ENCODE results near the gene ARRB2. TPM values are rescaled to one million over a fixed set of nuclear protein-coding genes. Genes with fewer than 3 reads are reported as not detected.

Gene ARRB2
- total and polyA plus RNA-seq, 2 of the 13 experiments (the other 11 are each of a cell fraction or from before 2014, with no cell fraction given): 21.5 to 49.2 TPM

GRCh38 chr17:4709794-4710692 is at the start of gene ARRB2 (continued):
- 0 out of 2 replicates have a peak, but pooled peaks have one; percentile 22 for TF ChIP-seq ZHX1 (CRISPR knock-in tag; IDR thresholded peaks at IDR 0.05; ENCODE audit: low read depth)
- no peak for TF ChIP-seq SIN3B (IDR thresholded peaks at IDR 0.05; ENCODE audit: low read length)
- no peak for TF ChIP-seq RCOR2 (CRISPR knock-in tag; IDR thresholded peaks at IDR 0.05)
- no peak for TF ChIP-seq PPARG (CRISPR knock-in tag; conservative IDR thresholded peaks at IDR 0.05)
- 0 out of 4 replicates have a peak, but pooled peaks of 1 of the 2 experiments have one; percentile 33 for TF ChIP-seq ATF4 (CRISPR knock-in tag; IDR thresholded peaks at IDR 0.05)
- no peak for TF ChIP-seq ZNF224 (CRISPR knock-in tag; IDR thresholded peaks at IDR 0.05)
- TF ChIP-seq CBX5 (CRISPR knock-in tag; IDR thresholded peaks at IDR 0.05; ENCODE audit: borderline replicate concordance): 0 out of 2 replicates have a peak, but pooled peaks have one; percentile 17
- TF ChIP-seq SMARCE1 (IDR thresholded peaks at IDR 0.05; ENCODE audit: borderline replicate concordance): no peak
- TF ChIP-seq KLF13 (CRISPR knock-in tag; IDR thresholded peaks at IDR 0.05): no peak
- TF ChIP-seq RARA (CRISPR knock-in tag; IDR thresholded peaks at IDR 0.05): peak; percentile 35; the same call in 1 of the 2 replicates
- no peak for TF ChIP-seq ZNF598 (CRISPR knock-in tag; IDR thresholded peaks at IDR 0.05; ENCODE audit: borderline replicate concordance)
- no peak for TF ChIP-seq CSRNP1 (CRISPR knock-in tag; IDR thresholded peaks at IDR 0.05)
- peak; percentile 28; the same call in 1 of the 2 replicates for TF ChIP-seq ZNF724P (CRISPR knock-in tag; IDR thresholded peaks at IDR 0.05; ENCODE audit: borderline replicate concordance)
- TF ChIP-seq HNF1A (IDR thresholded peaks at IDR 0.05; ENCODE audit: low read depth): peak; percentile 26; the same call in 1 of the 2 replicates
- peak; percentile 19; the same call in 1 of the 2 replicates for TF ChIP-seq HNF1A (CRISPR knock-in tag; IDR thresholded peaks at IDR 0.05; ENCODE audit: borderline replicate concordance)
- no peak for TF ChIP-seq CCAR2 (optimal IDR thresholded peaks at IDR 0.05; ENCODE audit: low read depth, low read length)
- no peak; the same call in 1 of the 2 replicates for TF ChIP-seq POLR2AphosphoS5 (IDR thresholded peaks at IDR 0.05; ENCODE audit: low read depth, low read length)
- no peak for TF ChIP-seq ELF3 (CRISPR knock-in tag; IDR thresholded peaks at IDR 0.05)

Data from HepG2 (cell line).